Measurements from ENCODE around the gene C20orf144. TPM values are rescaled to one million over a fixed set of nuclear protein-coding genes. Genes with fewer than 3 reads are reported as not detected.

C20orf144 gene
- total RNA-seq, 1 donor from 2014 or later: not detected

GRCh38 chr20:33647603-33648395, 14.3 kb upstream of the C20orf144 start:
- no peak for TF ChIP-seq CTCF (IDR thresholded peaks at IDR 0.05; ENCODE audit: insufficient read depth, low read length, poor library complexity, severe bottlenecking)
- DNase-seq (ENCODE audit: low read depth): no peak
- Histone ChIP-seq H3K4me3 (ENCODE audit: low read depth, low read length) (no peak overlapping the region), H3K27me3 (ENCODE audit: control insufficient read depth, insufficient read depth, low read length) (no peaks in the 10 kb centered on the region), H3K36me3 (ENCODE audit: control insufficient read depth, insufficient read depth, low read length) (no peaks in the 10 kb centered on the region)

GRCh38 chr20:33648396-33649004, 13.6 kb upstream of the C20orf144 start:
- Histone ChIP-seq H3K36me3 (ENCODE audit: control insufficient read depth, insufficient read depth, low read length) (no peaks in the 10 kb centered on the region), H3K4me3 (ENCODE audit: low read depth, low read length) (no peak overlapping the region), H3K27me3 (ENCODE audit: control insufficient read depth, insufficient read depth, low read length) (no peaks in the 10 kb centered on the region)
- TF ChIP-seq CTCF (IDR thresholded peaks at IDR 0.05; ENCODE audit: insufficient read depth, low read length, poor library complexity, severe bottlenecking): no peak
- no peak for DNase-seq (ENCODE audit: low read depth)

GRCh38 chr20:33649201-33649681, 12.9 kb upstream of the C20orf144 start:
- Histone ChIP-seq H3K36me3 (ENCODE audit: control insufficient read depth, insufficient read depth, low read length) (no peaks in the 10 kb centered on the region), H3K4me3 (ENCODE audit: low read depth, low read length) (no peak overlapping the region), H3K27me3 (ENCODE audit: control insufficient read depth, insufficient read depth, low read length) (no peaks in the 10 kb centered on the region)
- no peak for TF ChIP-seq CTCF (IDR thresholded peaks at IDR 0.05; ENCODE audit: insufficient read depth, low read length, poor library complexity, severe bottlenecking)
- DNase-seq (ENCODE audit: low read depth): no peak

GRCh38 chr20:33650111-33650752, 11.9 kb upstream of the C20orf144 start:
- Histone ChIP-seq H3K4me3 (ENCODE audit: low read depth, low read length) (no peak overlapping the region), H3K36me3 (ENCODE audit: control insufficient read depth, insufficient read depth, low read length) (no peaks in the 10 kb centered on the region), H3K27me3 (ENCODE audit: control insufficient read depth, insufficient read depth, low read length) (peaks cover 3% of the 10 kb centered on the region)
- no peak for DNase-seq (ENCODE audit: low read depth)
- TF ChIP-seq CTCF (IDR thresholded peaks at IDR 0.05; ENCODE audit: insufficient read depth, low read length, poor library complexity, severe bottlenecking): no peak

GRCh38 chr20:33650753-33651561, 11.2 kb upstream of the C20orf144 start:
- H3K4me3 ChIP-seq (ENCODE audit: low read depth, low read length): no peak overlapping the region
- TF ChIP-seq CTCF (IDR thresholded peaks at IDR 0.05; ENCODE audit: insufficient read depth, low read length, poor library complexity, severe bottlenecking): no peak
- DNase-seq (ENCODE audit: low read depth): no peak
- H3K27me3 ChIP-seq (ENCODE audit: control insufficient read depth, insufficient read depth, low read length): peaks cover 3% of the 10 kb centered on the region
- no peaks in the 10 kb centered on the region for H3K36me3 ChIP-seq (ENCODE audit: control insufficient read depth, insufficient read depth, low read length)

Measured in kidney epithelial cell (primary cell).